Right ventricle myocardium superior (tissue), 1 donor: ENCODE data around the gene PTPRG. TPM values are rescaled to one million over a fixed set of nuclear protein-coding genes. Genes with fewer than 3 reads are reported as not detected.
"Not testable (repeated sequence)": the region's sequence is repeated elsewhere in the genome, so short reads cannot be mapped to it uniquely, and the experiment has no call there.

Source experiments
- ATAC-seq: fragments of 200-7000 bp; cut with Tn5 transposase; one replicate; pipeline ENCODE4 v1.9.1; 2020; ENCODE audit warnings: mild to moderate bottlenecking; ENCODE audit not compliant: poor library complexity
- DNase-seq: peaks from one replicate; pipeline ENCODE4 v3.0.0-alpha.2; 2020
- intact Hi-C: fragments of 100-400 bp; cut with DNase I; formaldehyde crosslinking; loops from one replicate; pipeline ENCODE4 v1.11.2; 2022
- total RNA-seq: library from RNA; stranded (reverse); fragmentation: NEBNext Ultra II Directional; extraction: Animal tissue kit (Norgen Biotek cat#: 25700); gene quantifications from one replicate; pipeline ENCODE4 v1.2.1, GENCODE V29; 2021
- donor health status: DM: no; HTN: yes; CAD: no; lungs with severe emphysema.

Gene PTPRG
- total RNA-seq, 1 donor from 2014 or later, result 29.7 TPM

GRCh38 chr3:62007036-62007435, 445.7 kb downstream of the PTPRG start:
- intact Hi-C loops, result no loop called here
- DNase-seq (no peak), ATAC-seq (no peak)

GRCh38 chr3:62010989-62011388, 449.6 kb downstream of the PTPRG start:
- intact Hi-C loops, result no loop called here
- no peak for ATAC-seq
- DNase-seq, result no peak

GRCh38 chr3:62011666-62012065, 450.3 kb downstream of the PTPRG start:
- no peak for ATAC-seq
- intact Hi-C loops, result no loop called here
- no peak for DNase-seq

- DNase-seq (no peak), ATAC-seq (no peak)
- intact Hi-C loops, result no loop called here
These were observed 452.6 kb downstream of the PTPRG start for GRCh38 chr3:62013951-62014350.

- DNase-seq (no peak), ATAC-seq (no peak)
- intact Hi-C loops, result no loop called here
These were observed 453.7 kb downstream of the PTPRG start for GRCh38 chr3:62015111-62015510.

GRCh38 chr3:62019906-62020305, 458.5 kb downstream of the PTPRG start:
- ATAC-seq (no peak), DNase-seq (no peak)
- intact Hi-C loops, result no loop called here

GRCh38 chr3:62020706-62021105, 459.3 kb downstream of the PTPRG start:
- intact Hi-C loops, result no loop called here
- ATAC-seq (no peak), DNase-seq (no peak)

- no peak for DNase-seq
- ATAC-seq, result no peak
- intact Hi-C loops, result no loop called here
These were observed 460.9 kb downstream of the PTPRG start for GRCh38 chr3:62022312-62022711.

GRCh38 chr3:62024882-62025281, 463.5 kb downstream of the PTPRG start:
- no peak for DNase-seq
- ATAC-seq, result peak; percentile 46
- intact Hi-C loops, result no loop called here

- DNase-seq, result no peak
- no peak for ATAC-seq
- intact Hi-C loops, result no loop called here
These were observed 464.5 kb downstream of the PTPRG start for GRCh38 chr3:62025913-62026312.

GRCh38 chr3:62027241-62027640, 465.9 kb downstream of the PTPRG start:
- intact Hi-C loops, result no loop called here
- no peak for DNase-seq
- ATAC-seq, result no peak

GRCh38 chr3:62027796-62028195, 466.4 kb downstream of the PTPRG start:
- DNase-seq (no peak), ATAC-seq (no peak)
- intact Hi-C loops, result no loop called here

GRCh38 chr3:62028236-62028635, 466.9 kb downstream of the PTPRG start:
- DNase-seq, result no peak
- intact Hi-C loops, result no loop called here
- ATAC-seq, result no peak

GRCh38 chr3:62032738-62033137, 471.4 kb downstream of the PTPRG start:
- intact Hi-C loops, result no loop called here
- no peak for DNase-seq
- no peak for ATAC-seq

GRCh38 chr3:62035402-62036057, 474.2 kb downstream of the PTPRG start:
- intact Hi-C loops, result no loop called here
- DNase-seq (no peak), ATAC-seq (no peak)

GRCh38 chr3:62036726-62037125, 475.4 kb downstream of the PTPRG start:
- no peak for DNase-seq
- intact Hi-C loops, result no loop called here
- no peak for ATAC-seq

- ATAC-seq, intact Hi-C loops, DNase-seq: not testable (repeated sequence)
These were observed 477.4 kb downstream of the PTPRG start for GRCh38 chr3:62038798-62039197.

GRCh38 chr3:62039586-62039985, 478.2 kb downstream of the PTPRG start:
- ATAC-seq (no peak), DNase-seq (no peak)
- intact Hi-C loops, result no loop called here

GRCh38 chr3:62041681-62042080, 480.3 kb downstream of the PTPRG start:
- intact Hi-C loops, result no loop called here
- DNase-seq (no peak), ATAC-seq (no peak)

- DNase-seq (no peak), ATAC-seq (no peak)
- intact Hi-C loops, result no loop called here
These were observed 483.6 kb downstream of the PTPRG start for GRCh38 chr3:62044874-62045411.

GRCh38 chr3:62046326-62046725, 485.0 kb downstream of the PTPRG start:
- intact Hi-C loops, result no loop called here
- ATAC-seq, result no peak
- DNase-seq, result no peak
